ENCODE measurements around the gene B3GAT1.

Gene B3GAT1

DNA sequence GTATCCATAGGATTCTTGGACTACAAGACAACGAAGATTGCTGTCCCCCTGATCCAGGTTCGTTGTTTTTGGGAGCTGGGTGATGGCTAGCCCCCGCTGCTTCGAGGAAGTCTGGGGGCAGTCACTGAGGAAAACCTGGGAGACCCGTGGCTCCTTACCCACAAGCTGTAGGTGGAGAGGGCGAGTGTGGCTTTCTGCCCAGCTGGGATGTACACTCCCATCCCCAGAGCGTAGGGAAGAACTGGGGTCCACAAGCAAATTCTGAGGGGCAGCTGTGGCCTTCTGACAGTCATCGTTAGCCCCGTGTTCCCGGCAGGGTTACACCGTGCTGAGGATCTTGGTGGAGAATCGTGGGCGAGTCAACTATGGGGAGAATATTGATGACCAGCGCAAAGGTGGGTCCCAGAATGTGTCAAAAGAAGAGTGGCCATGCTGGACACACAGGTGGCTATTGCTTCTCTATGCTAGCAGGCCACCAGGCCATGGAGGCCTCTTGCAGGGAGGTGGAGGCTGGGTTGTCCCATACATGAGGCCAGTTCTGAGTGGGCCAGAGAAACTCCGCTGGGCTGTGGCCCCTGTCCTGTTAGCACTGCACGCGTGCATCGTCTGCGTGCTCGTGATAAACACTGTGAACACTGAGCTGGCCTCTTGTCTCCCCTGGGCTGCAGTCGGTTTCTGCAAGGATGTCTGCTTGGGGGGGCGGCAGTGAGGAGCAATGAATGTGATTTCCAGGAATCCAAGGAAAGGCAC lies 40.4 kb downstream of the B3GAT1 start:
- no peak for DNase-seq (ENCODE audit: low read depth)

DNA sequence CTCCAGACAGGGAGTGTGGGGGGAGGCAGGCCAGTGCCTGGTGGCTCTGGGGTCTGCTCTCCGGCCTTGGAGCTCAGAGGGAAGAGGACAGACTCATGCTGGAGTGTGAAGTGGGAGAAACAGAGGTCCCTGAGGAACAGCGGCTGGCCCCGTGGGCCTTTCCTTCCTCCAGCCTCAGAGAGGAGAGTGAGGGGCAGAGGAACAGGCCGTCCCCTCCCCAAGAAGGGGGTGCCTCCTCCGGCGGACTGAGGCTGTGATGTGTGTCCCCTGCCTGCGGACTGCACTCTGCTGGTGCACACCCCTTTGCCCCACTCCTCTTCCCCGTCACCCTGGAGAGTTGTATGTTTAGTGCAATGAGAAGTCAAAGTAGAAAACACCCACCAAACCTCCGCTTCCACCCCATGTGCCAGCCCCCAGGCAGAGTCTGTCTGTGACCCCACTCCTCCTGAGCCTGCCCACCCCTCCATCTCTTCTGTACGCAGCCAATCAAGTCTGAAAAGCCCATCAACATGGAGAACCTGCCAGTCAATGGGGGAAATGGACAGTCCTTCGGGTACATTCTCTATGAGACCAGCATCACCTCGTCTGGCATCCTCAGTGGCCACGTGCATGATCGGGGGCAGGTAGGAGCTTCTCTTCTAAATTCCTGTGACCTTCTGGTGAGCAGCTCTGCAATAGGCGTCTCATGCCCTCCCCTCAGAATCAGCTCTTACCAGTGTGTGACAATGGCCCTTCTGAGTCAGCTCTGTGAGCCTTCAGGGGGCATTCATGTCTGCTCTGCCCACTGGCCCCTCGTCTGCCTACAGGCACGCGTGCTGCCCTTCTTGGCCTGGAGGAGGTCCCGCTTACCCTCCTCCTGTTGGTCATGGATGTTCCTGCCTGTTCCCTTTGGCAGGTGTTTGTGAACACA lies 41.3 kb downstream of the B3GAT1 start:
- DNase-seq (ENCODE audit: low read depth): no peak

DNA sequence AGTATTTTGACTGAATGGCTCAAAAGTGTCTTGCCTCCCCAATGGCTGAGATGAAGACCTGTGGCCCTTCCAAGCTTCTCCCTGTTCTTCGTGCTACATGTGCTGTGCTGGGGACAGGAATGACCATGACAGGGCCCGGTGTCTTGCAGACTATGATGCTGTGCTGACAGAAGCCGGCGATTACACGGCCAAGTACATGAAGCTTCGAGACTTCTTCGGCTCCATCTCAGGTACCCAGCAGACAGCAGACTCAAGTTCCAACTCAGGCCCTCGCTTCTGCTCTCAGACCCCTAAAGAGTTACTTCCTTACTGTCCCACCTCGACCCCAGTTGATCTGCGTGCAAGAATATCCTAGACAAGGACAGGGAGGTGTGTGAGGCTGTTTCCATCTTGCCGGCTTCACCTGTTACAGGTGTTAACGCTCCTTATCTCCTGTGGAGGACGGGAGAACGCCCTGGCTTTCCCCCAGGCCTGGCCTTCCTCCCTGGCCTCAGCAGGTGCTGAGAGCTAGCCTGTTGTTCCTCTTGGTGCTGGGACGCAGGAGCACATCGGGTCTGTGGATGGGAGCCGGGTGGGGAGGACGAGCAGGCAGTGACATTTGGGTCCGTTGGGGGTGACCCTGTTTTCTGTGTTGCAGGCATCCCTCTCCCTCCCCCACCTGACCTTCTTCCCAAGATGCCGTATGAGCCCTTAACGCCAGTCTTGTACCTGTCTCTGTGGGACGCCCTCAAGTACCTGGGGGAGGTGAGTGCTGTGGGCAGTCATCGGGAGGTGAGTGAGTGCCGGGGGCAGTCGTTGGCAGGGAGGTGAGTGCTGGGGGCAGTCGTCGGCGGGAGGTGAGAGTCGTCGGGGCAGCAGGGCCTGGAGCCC lies 42.2 kb downstream of the B3GAT1 start:
- no peak for DNase-seq (ENCODE audit: low read depth)

DNA sequence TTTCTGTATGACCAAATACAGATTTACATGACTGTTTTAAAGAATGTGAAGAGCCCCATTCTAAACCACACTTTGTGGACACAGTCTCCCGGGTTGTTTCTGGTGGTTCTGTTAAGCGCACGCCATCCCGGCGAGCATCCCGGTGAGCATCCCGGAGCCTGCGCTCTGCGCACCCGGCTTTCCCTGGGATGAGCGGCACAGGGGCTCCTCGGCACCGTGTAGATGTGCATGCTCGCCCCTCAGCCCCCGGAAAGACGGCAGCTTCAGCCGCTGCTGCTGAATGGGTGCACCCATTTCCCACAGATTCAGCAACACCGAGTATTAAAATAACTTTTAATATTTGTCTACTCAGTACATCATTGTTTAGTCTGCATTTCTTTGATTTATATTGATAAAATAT lies 44.3 kb downstream of the B3GAT1 start:
- DNase-seq (ENCODE audit: low read depth): no peak

DNA sequence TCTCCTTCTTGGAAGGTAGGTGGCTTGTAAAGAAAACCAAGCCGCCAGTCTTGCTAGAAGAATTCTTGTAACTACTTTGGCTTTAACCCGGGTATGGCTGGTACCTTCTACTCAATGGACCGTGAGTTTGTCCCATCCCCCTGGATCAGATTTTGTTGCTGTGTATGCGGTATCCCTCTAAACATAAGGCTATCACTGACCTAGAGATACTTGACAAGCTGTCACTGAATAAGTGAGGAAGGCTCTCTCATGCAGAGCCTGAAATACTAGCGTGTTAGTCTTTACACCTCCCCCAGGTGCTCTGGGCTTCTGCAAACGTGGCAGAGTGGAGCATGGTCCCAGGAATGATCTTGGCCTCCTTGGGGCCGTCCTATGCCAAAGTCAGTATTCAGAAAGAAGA lies 45.8 kb downstream of the B3GAT1 start:
- no peak for DNase-seq (ENCODE audit: low read depth)

DNA sequence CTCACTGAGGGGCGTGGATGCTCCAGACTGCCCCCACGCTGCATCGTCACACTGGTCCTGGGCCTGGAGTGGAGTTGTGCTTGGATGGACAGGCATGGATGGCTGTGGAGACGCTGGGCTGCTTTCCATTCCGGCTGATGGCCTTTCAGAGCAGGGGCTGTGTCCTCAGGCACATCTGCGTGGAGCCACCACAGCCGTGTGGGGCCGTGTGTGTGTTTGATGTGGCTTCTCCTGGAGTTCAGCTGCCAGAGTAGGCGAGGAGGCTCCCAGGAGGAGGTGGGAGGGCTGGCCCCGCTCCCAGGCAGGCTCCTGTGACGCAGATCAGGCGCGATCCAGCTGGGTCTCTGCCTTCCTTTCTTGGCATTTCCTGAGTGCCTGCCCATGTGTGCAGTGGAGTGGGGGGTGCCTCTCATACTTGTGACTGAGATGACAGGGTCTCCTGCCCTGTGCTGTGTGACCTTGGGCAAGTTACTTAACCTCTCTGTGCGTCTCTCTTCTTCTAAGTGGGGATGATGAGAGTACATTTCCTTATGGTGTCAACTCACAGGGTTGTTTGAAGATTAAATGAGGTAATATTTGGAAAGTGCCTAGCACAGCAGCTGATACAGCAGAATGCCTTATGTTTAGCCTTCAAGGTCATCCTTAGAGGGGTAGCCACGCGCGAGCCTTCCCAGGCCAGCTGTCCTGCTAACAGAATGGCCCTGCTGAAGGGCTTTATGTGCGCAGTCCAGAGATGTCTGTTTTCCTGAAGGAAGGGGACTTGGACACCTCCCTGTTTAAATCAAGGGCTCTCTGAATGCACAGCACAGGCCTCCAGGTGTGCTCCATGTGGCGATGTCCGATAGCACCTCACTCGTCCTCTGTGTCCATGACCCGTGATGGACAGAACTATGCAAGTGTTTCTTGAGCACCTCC lies 46.8 kb downstream of the B3GAT1 start:
- no peak for DNase-seq (ENCODE audit: low read depth)

DNA sequence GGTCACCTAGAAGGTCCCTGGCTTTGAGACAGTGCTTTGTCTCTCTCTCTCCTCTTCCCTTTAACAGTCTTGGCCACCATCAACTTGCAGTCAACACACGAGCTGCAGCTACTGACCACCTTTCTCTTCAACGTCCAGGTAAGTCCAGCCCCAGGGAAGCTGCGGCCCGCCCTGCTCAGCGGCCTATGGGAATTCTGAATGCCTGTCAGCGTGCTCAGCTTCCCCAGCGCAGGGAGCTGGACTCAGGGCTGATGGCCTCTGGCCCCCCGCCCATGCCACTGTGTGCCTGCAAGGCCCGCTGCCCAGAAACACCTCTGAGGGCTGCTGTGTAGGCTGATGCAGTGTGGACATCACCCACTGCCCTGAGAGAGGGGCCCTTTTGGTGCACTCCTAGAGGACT lies 47.8 kb downstream of the B3GAT1 start:
- DNase-seq (ENCODE audit: low read depth): no peak

DNA sequence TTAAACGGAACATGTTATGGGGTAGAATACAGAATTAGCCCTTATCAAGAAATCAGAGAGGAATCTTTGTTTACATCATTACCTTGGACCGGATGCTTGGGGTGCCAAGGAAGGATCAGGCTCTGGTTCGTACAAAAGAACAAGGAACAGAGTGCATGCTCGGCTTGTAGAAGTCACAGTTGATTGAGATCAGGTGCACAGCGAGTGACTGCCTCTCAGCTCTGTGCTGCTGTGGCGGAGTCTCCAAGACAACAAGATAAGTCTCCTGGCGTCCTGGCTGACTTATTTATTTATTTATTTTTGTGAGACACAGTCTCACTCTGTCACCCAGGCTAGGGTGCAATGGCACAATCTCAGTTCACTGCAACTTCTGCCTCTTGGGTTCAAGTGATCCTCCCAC lies 48.5 kb downstream of the B3GAT1 start:
- DNase-seq (ENCODE audit: low read depth): no peak

DNA sequence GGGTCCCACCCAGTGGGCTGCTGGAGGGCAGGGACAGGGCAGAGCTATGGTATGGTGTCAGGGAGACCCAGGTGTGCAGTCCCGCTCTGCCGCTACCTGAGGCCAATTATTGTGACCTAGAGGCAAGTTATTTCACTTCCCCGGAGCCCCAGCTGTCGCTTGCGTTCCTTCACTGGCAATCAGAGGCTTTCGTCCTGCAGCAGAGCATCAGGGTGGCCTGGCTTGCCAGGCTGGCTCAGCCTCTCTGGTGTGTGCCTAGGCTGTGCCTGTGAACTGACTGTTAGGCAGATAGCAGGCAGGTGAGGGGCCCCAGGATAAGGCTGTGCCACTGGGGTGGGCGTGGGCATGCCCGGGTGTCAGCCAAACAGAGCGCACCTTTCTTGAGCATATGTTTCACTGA lies 48.9 kb downstream of the B3GAT1 start:
- DNase-seq (ENCODE audit: low read depth): no peak

DNA sequence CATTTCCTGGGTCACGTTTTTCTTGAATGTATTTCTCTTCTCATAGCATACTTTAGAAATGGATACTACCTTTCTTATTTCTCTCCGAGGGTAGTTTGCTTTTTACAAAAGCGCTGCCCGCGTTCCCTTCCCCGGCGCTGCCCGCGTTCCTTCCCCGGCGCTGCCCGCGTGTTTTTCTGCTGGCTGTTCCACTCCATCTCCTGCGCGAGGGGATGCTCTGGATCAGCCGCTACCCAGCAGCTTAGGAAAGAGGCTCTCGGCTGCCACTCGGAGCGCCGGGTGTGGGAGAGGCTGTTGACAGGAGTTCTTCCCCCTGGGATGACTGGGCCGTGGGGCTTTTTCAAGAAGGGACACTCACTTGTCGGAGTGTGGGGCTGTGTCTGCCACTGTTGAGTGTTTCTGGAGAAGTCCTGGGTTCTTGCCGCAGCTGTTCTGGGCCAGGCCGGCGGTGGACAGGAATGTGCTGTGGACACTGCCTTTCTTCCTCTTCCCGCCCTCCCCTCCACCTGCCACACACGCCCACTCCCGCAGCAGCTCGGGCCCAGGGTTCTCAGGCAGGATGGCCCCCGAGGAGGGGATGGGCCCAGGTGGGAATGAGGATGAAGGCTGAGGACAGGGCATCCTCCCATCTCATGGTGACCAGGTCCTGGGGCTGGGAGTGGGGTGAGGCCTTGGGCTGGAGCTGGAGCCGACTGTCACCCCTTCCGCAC lies 49.7 kb downstream of the B3GAT1 start:
- no peak for DNase-seq (ENCODE audit: low read depth)

DNA sequence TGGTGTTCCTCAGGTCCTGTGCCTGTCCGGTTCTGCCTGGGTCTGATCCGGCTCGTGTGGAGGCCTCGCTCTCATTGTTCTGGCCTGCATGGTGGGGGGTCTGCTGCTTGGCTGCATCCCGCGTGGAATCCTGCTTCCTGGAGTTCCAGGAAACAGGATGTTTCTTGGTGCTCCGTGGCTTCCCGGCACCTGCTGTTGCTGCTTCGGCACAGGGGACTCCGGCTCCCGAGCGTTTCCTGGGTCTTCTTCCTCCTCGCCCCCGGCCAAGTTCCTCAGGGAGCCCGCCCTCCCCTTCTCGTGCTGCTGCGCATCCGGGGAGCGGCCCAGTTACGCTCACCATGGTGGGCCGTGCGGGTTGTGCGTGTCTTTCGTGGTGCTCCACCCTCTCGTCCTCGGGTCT lies 50.4 kb downstream of the B3GAT1 start:
- no peak for DNase-seq (ENCODE audit: low read depth)

DNA sequence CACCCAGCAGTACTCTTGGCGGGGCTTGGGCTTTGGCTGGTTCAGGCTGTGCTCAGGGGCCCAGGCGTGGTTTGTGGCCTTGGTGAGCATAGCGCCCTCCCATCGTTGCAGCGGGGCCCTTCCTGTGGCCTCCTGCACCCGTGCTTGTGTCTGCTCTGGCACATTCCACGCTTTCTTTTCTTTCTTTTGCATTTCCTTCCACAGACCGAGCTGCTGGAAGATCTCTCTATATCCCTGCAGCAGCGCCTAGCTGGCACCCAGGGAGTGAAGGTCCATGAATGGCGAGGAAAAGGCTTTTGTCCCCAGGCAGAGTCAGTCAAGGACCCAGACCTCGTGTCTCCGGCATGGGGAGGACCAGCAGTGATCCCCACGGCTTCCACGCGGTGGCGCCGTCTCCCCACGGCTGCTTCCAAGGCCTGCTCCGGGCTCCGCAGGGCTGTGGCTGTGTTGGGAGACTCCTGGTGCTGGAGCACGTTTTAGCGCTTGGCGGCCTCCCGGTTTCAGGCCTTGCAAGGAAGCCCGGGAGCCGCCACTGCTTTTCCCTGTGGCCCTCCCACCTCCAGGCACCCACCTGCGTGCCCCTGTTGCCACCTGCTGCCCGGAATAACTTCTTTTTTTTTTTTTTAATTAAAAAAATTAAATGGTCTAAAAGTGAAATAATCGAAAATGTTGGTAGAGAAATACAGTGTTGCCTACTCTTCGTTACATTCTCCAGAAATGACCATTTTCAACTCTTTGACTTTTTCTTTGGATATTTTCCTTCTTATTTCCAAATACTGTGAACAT lies 51.8 kb downstream of the B3GAT1 start:
- DNase-seq (ENCODE audit: low read depth): peak; percentile 77

DNA sequence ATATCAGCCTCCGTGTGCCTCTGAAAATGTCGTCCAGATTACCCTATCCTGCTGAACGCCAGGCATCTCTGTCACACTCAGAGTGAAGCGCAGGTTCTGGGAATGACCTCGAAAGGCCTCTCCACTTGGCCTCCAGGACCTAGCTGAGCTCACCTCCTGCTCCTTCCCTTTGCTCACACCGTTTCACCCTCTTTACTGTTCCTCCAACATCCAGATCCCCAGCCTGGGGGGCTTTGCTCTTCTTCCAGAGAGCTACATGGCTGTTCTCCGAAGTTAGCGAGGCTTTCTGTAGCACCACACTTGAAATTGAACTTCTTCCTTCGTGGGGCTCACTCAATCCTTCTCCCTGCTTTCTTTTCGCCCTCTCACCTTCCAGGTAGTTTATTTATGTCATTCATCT lies 52.4 kb downstream of the B3GAT1 start:
- DNase-seq (ENCODE audit: low read depth): no peak

DNA sequence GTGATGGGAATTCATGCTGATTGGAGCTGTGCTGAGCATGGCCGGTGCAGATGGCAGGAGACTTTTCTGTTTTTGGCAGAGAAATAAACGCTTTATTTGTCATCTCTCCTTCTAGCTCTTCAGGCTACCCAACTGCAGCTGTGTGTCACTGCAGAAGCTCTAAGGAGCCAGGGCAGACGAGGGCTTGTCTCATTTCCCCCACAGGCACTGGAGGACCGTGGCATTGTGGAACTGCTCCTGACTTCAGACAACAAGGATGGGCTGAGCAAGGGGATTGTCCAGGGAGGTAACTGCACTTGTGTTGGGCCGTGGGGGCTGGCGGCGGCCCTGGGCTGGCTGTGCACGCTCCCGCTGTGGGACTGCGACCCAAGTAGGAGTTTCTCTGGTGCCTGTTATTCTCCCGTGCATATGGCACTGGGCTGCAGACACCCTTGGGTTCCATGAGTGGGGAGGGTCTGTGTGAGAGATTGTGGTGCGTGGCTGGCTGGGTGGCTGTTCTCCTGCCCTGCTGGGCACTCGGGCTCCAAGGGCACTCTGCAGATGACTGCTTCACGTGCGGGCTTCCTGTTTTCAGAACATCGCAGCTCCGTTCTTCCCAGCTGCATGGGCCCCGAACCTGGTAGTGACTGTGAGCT lies 53.1 kb downstream of the B3GAT1 start:
- no peak for DNase-seq (ENCODE audit: low read depth)

DNA sequence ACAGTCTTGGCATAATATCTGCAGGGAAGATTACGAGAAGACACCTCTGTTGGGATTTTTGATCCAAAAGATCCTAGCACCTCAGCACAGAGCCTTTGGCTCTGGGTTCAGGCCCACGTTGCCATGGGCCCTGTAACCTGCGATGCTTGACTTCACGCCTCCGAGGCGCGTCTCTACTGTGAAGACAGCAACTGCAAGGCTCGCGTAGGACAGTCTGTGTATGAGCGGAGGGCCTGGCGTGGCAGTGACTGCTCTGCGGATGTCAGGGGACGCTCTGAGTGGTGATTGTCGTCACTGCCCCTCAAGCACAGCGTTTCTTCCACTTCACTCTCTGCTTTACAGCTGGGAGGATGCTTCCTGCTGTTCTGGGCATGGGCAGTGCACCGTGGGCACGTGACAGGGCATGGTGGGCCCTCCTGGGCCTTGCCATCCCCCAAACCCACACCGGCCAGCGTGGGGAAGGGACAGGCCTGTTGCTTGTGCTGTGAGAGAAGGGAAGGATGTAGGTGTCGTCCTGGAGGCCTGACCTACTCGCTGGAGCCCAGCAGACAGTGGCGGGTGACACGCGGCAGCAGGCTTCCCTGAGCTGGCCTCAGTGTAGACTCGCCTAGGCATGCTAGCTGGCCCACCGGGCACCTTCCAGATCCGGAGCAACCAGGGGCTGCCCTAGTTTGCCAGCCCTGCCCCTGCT lies 53.7 kb downstream of the B3GAT1 start:
- no peak for DNase-seq (ENCODE audit: low read depth)

DNA sequence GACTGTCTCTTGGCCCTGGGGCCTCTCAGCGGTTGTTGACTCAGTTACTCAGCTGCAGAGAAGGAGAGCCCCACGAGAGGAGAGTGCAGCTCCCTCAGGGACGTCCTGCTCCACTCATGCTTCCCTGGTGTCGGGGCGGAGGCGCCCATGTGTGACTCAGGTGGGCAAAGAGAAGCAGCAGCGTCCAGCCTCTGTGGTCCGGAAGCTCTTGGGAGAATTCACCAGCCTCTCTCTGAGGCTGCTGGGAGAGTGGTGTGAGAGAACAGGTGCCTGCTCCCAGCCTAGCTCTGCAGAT lies 54.5 kb downstream of the B3GAT1 start:
- no peak for DNase-seq (ENCODE audit: low read depth)

DNA sequence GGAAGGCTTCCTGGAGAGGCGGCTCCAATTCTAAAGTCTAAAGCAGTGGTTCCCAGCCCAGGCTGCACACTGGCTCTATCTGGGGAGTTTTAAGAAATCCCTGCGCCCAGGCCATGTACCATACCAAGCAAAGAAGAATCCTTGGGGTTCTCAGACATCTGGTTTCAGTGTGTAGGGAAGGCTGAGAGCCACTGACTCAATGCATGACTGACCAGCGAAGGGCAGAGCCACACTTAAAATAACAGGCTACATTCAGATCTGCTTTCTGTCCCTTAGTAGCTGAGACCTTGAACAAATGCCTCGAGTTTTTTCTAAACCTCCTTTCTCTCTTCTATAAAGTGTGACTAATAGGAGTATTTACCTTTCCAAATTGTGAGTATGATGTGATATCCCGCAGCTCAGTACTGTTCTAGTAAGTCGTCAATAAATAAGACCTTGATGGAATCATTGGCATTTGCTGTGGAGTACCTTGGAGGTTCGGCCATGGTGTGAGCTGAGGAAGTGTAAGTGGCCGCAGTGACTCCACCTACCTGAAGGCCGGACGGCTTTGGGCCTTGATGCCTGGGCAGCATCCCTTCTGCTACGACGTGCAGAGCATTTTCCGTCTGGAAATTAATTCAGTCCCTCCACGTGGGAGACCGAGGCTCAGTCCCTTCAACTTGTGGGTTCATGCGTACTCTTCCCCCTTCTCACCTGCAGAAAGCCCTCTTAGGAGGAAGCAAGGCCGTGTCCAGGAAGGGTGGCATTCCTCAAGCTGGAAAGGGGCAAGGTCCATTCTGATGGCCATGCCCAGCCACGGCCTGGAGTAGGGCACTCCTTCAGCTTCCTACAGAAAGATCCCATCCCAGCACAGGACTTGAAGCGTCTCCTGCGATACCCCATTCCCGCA lies 55.1 kb downstream of the B3GAT1 start:
- no peak for DNase-seq (ENCODE audit: low read depth)

DNA sequence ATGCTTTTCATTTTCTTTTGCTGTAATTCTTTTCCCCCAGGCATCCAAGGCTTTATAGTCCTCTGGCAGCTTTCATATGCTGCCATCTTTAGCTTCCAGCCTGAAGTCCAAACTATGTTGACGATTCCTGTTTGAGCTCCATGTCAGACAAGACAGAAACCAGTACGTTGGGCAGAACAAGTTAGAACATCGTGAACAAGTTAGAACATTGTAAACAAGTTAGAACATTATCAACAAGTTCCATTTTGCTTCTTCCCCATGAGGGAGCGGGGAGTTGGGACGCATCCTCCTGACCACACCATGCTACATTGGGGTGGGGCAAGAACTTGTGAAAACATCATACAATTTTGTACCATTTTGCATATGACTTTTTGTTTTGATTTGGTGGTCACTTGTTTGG lies 56.4 kb downstream of the B3GAT1 start:
- DNase-seq (ENCODE audit: low read depth): no peak

Measured in activated T-cell treated with anti-CD3 and anti-CD28 coated beads for 48 hours (primary cell).